HepG2 (cell line): ENCODE measurements around the gene TMEM87A. TPM values are rescaled to one million over a fixed set of nuclear protein-coding genes. Genes with fewer than 3 reads are reported as not detected.
A peak's percentile ranks its signal among the peaks of the same experiment; 100 is the strongest.

Source experiments
- EP300 ChIP-seq, 3 experiments: sonication (generic) in 1 of 3; formaldehyde crosslinking in 1 of 3; IDR thresholded peaks; 2 replicates each; pipeline versions ENCODE4 v1.5.1 to v1.6.1; 2011 to 2020; ENCODE audit warnings: low read depth in 2 of 3, low read length in 2 of 3, borderline replicate concordance in 1 of 3, improper control_type of control experiment in 1 of 3, mild to moderate bottlenecking in 1 of 3, missing genetic modification reagents in 1 of 3, moderate library complexity in 1 of 3
- HBP1 ChIP-seq: IDR thresholded peaks from 2 replicates; pipeline ENCODE4 v1.6.1; 2016; ENCODE audit warnings: low read depth, control low read depth
- MAX ChIP-seq: IDR thresholded peaks from 2 replicates; pipeline ENCODE4 v1.6.1; 2012; ENCODE audit warnings: inconsistent platforms
- PATZ1 ChIP-seq: sonication (generic); formaldehyde crosslinking; IDR thresholded peaks from 2 replicates; pipeline ENCODE4 v1.4.0; 2020; ENCODE audit warnings: missing genetic modification reagents
- PHF20 ChIP-seq: sonication (generic); formaldehyde crosslinking; IDR thresholded peaks from 2 replicates; pipeline ENCODE4 v1.5.0; 2020; ENCODE audit warnings: mild to moderate bottlenecking, missing genetic modification reagents
- TBX3 ChIP-seq: fragments of 450-650 bp; IDR thresholded peaks from 2 replicates; pipeline ENCODE4 v1.6.1; 2017; ENCODE audit warnings: antibody characterized with exemption, mild to moderate bottlenecking, inconsistent platforms, borderline replicate concordance
- TEAD2 ChIP-seq: sonication (generic); formaldehyde crosslinking; IDR thresholded peaks from 2 replicates; pipeline ENCODE4 v1.9.0; 2021; ENCODE audit warnings: missing genetic modification reagents
- ZBED4 ChIP-seq: sonication (generic); formaldehyde crosslinking; IDR thresholded peaks from 2 replicates; pipeline ENCODE4 v1.4.0; 2020; ENCODE audit warnings: missing genetic modification reagents, borderline replicate concordance
- ZNF101 ChIP-seq: sonication (generic); formaldehyde crosslinking; IDR thresholded peaks from 2 replicates; pipeline ENCODE4 v1.4.0; 2020; ENCODE audit warnings: mild to moderate bottlenecking, low read depth, missing genetic modification reagents, borderline replicate concordance
- ZNF260 ChIP-seq: sonication (generic); formaldehyde crosslinking; IDR thresholded peaks from 2 replicates; pipeline ENCODE4 v1.4.0; 2020; ENCODE audit warnings: missing genetic modification reagents, low read depth, mild to moderate bottlenecking, borderline replicate concordance
- ZNF337 ChIP-seq: sonication (generic); formaldehyde crosslinking; IDR thresholded peaks from 2 replicates; pipeline ENCODE4 v1.5.1; 2020; ENCODE audit warnings: missing genetic modification reagents, low read depth, mild to moderate bottlenecking, borderline replicate concordance
- ZNF362 ChIP-seq: sonication (generic); formaldehyde crosslinking; IDR thresholded peaks from 2 replicates; pipeline ENCODE4 v1.4.0; 2020; ENCODE audit warnings: missing genetic modification reagents, mild to moderate bottlenecking, borderline replicate concordance
- ZNF552 ChIP-seq: sonication (generic); formaldehyde crosslinking; IDR thresholded peaks from 2 replicates; pipeline ENCODE4 v1.9.0; 2022; ENCODE audit warnings: missing genetic modification reagents, mild to moderate bottlenecking, borderline replicate concordance
- ZNF710 ChIP-seq: sonication (generic); formaldehyde crosslinking; IDR thresholded peaks from 2 replicates; pipeline ENCODE4 v1.5.0; 2020; ENCODE audit warnings: mild to moderate bottlenecking, missing genetic modification reagents, borderline replicate concordance
- ZNF746 ChIP-seq: sonication (generic); formaldehyde crosslinking; IDR thresholded peaks from 2 replicates; pipeline ENCODE4 v1.8.0; 2022; ENCODE audit warnings: mild to moderate bottlenecking, missing genetic modification reagents
- polyA plus RNA-seq, 8 experiments: library from polyadenylated mRNA; depleted of rRNA in 3 of 8; stranded (reverse) in 7 of 8; unstranded in 1 of 8; fragments of >200 nt; fragmentation: Illumina TruSeq in 4 of 8; extraction: Trizol in 4 of 8; gene quantifications; 2 replicates each; pipeline versions ENCODE4 v1.2.1 to v1.2.3, GENCODE V29; 2011 to 2016; ENCODE audit warnings: low read depth in 4 of 8, missing spikeins in 1 of 8, mixed read lengths in 1 of 8; ENCODE audit not compliant: insufficient read depth in 1 of 8
- total RNA-seq, 5 experiments: library from RNA; depleted of rRNA; stranded (reverse); fragments of >200 nt; fragmentation: Illumina TruSeq; extraction: Trizol; gene quantifications; 2 replicates each; pipeline ENCODE4 v1.2.3, GENCODE V29; 2016; ENCODE audit warnings: low read depth in 1 of 5

TMEM87A gene
- total and polyA plus RNA-seq, 2 of the 13 experiments (the other 11 are each of a cell fraction or from before 2014, with no cell fraction given), result 20.2 to 42.8 TPM

GRCh38 chr15:42272939-42273899 is at the start of gene TMEM87A, which contains the start of gene GANC (continued):
- TF ChIP-seq ZNF746, result no peak
- TF ChIP-seq ZNF337, result no peak
- peak; percentile 85 for TF ChIP-seq PATZ1 (CRISPR knock-in tag)
- TF ChIP-seq TEAD2 (CRISPR knock-in tag), result no peak
- TF ChIP-seq ZNF552 (CRISPR knock-in tag), result peak; percentile 31; the same call in 1 of the 2 replicates
- no peak for TF ChIP-seq ZNF260 (CRISPR knock-in tag)
- TF ChIP-seq ZNF101, result no peak
- TF ChIP-seq PHF20, result peak; percentile 91
- peak; percentile 50; the same call in 1 of the 2 replicates for TF ChIP-seq HBP1
- 0 out of 4 replicates have a peak, but pooled peaks of 1 of the 2 experiments have one; percentile 6 for TF ChIP-seq EP300 (IDR thresholded peaks at IDR 0.05; ENCODE audit: low read depth in 2 of 2, low read length in 2 of 2)
- no peak; the same call in 1 of the 2 replicates for TF ChIP-seq EP300 (CRISPR knock-in tag; IDR thresholded peaks at IDR 0.05; ENCODE audit: borderline replicate concordance)
- TF ChIP-seq ZBED4, result peak; percentile 72; the same call in 1 of the 2 replicates
- no peak for TF ChIP-seq ZNF710 (CRISPR knock-in tag)
- peak; percentile 56 for TF ChIP-seq ZNF362 (CRISPR knock-in tag)
- TF ChIP-seq TBX3, result peak; percentile 63
- peak; percentile 80 for TF ChIP-seq MAX
